Osteocyte (in vitro differentiated cells): Measurements from ENCODE around the gene USP15. TPM values are rescaled to one million over a fixed set of nuclear protein-coding genes. Genes with fewer than 3 reads are reported as not detected.

Source experiments
- DNase-seq: peaks from one replicate; pipeline ENCODE4 v3.0.0; 2021; ENCODE audit warnings: mixed read lengths; ENCODE audit not compliant: unreplicated experiment; ENCODE audit errors: extremely low spot score
- H3K27ac Mint-ChIP-seq: one replicate; pipeline ENCODE4 v1.8.0; 2021; ENCODE audit warnings: mild to moderate bottlenecking, mixed read lengths; ENCODE audit not compliant: unreplicated experiment
- H3K27me3 Mint-ChIP-seq: one replicate; pipeline ENCODE4 v1.8.0; 2021; ENCODE audit warnings: mixed read lengths; ENCODE audit not compliant: unreplicated experiment
- H3K36me3 Mint-ChIP-seq: one replicate; pipeline ENCODE4 v1.8.0; 2021; ENCODE audit warnings: mixed read lengths; ENCODE audit not compliant: unreplicated experiment
- H3K4me1 Mint-ChIP-seq: one replicate; pipeline ENCODE4 v1.8.0; 2021; ENCODE audit warnings: mixed read lengths; ENCODE audit not compliant: unreplicated experiment
- H3K4me3 Mint-ChIP-seq: one replicate; pipeline ENCODE4 v1.8.0; 2021; ENCODE audit warnings: mild to moderate bottlenecking, moderate library complexity, mixed read lengths; ENCODE audit not compliant: unreplicated experiment
- H3K9me3 Mint-ChIP-seq: one replicate; pipeline ENCODE4 v1.8.0; 2021; ENCODE audit warnings: mixed read lengths; ENCODE audit not compliant: unreplicated experiment
- long read RNA-seq: library from polyadenylated mRNA; unstranded; transcript quantifications from one replicate; pipeline ENCODE4 v2.0.0, GENCODE V29; 2021
- total RNA-seq: library from RNA; stranded (reverse); gene quantifications from 2 replicates; pipeline ENCODE4 v1.2.1, GENCODE V29; 2021
- TF ChIP-seq, protein P1 (sequence below): fragments of 200-600 bp; sonication (generic); IDR thresholded peaks from 2 replicates; pipeline ENCODE4 v1.5.0; 2021; ENCODE audit warnings: antibody characterized with exemption, mild to moderate bottlenecking, moderate library complexity

Gene USP15
- total RNA-seq: 40.6 and 45.0 TPM in 2 replicates
- long read RNA-seq, full-length matches to known transcripts: 126 of 180 reads
- long read RNA-seq, partial matches to known transcripts: 35 of 180 reads
- long read RNA-seq, other reads (novel, unspliced or antisense): 19 of 180 reads

DNA sequence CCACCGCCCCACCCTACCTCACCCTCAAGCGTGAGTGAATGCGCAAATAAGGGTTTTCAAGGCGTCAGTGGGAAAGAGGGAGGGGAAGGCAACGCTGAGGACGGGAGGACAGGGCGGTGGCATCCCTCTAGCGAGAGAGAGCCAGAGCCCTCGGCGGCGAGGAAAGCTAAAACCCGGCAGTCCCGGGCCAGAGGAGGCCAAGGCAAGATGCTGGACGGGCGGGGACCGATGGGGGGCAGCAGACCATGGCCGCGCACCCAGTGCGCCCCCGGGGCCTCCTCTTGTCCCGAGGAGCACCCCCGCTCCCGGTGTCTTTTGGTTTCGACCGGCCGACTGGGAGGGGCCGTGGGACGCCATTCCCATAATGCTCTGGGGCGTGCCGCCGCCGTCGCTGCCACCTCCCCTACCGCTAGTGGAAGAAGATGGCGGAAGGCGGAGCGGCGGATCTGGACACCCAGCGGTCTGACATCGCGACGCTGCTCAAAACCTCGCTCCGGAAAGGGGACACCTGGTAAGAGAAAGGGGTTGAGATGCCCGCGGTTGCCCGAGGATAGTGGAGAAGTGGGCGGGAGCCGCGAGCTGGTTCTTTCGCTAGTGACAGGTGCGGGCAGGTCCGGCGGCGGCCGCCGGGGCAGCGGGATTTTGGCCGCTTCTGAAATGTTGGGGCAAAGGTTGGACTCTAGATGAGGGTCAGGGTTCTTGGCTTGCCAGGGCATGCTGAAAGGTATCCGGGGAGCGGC lies at the start of gene USP15:
TSS of gene USP15 (plus strand) at position 412 of the 740 bp plus-strand sequence. CDS start at position 423, 11 bp downstream.
- Mint-ChIP-seq H3K4me3 (peak within 1 kb of the TSS; percentile 100), H3K36me3 (peaks cover 2% of the 10 kb centered on the region), H3K27ac (peak within 1 kb of the TSS; percentile 96), H3K9me3 (no peaks in the 10 kb centered on the region), H3K4me1 (peaks cover 23% of the 10 kb centered on the region), H3K27me3 (no peaks in the 10 kb centered on the region)
- peak; percentile 99 for DNase-seq
- TF ChIP-seq, protein P1, sequence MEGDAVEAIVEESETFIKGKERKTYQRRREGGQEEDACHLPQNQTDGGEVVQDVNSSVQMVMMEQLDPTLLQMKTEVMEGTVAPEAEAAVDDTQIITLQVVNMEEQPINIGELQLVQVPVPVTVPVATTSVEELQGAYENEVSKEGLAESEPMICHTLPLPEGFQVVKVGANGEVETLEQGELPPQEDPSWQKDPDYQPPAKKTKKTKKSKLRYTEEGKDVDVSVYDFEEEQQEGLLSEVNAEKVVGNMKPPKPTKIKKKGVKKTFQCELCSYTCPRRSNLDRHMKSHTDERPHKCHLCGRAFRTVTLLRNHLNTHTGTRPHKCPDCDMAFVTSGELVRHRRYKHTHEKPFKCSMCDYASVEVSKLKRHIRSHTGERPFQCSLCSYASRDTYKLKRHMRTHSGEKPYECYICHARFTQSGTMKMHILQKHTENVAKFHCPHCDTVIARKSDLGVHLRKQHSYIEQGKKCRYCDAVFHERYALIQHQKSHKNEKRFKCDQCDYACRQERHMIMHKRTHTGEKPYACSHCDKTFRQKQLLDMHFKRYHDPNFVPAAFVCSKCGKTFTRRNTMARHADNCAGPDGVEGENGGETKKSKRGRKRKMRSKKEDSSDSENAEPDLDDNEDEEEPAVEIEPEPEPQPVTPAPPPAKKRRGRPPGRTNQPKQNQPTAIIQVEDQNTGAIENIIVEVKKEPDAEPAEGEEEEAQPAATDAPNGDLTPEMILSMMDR: peak; percentile 84

DNA sequence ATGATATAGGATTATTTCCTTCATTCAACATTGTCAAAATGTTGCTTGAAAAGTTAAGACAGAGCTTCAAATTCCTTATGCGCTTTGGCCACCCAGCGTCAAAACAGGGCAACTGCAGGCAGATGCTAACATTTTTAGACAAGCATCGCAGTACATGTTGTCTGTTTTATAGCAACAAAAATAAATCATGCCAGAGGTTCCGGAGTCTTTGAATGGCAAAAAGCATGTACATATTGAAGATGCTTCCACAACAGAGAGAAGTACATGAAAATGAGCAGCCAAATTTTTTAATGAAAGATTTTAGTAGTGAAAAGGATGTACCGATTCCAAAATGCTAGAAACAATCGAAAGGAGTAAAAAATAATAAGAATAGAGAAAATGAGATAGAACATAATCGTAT lies 49.8 kb upstream of the USP15 start:
- H3K27ac Mint-ChIP-seq: no peak overlapping the region
- H3K36me3 Mint-ChIP-seq: no peaks in the 10 kb centered on the region
- peaks cover 38% of the 10 kb centered on the region for H3K27me3 Mint-ChIP-seq
- no peaks in the 10 kb centered on the region for H3K9me3 Mint-ChIP-seq
- TF ChIP-seq, protein P1: peak; percentile 75
- no peak overlapping the region for H3K4me3 Mint-ChIP-seq
- DNase-seq: no peak
- H3K4me1 Mint-ChIP-seq: no peaks in the 10 kb centered on the region

DNA sequence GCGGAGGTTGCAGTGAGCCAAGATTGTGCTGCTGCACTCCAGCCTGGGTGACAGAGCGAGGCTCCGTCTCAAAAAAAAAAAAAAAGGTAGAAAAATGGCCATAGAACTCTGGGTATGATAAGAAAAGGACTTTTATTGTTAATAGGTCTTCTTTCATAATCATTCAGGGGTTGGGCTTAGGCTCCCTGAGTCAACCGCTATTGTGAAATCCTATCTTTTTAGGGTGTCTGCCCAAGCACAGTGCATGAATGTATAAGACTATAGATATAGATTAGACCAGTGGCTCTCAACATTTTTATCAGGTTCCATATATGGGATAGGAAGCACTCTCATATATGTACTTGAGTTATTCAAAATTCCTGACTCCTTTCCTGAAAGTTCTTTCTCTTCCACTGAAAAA lies 48.7 kb upstream of the USP15 start:
- H3K9me3 Mint-ChIP-seq: no peaks in the 10 kb centered on the region
- DNase-seq: no peak
- TF ChIP-seq, protein P1: no peak
- H3K4me1 Mint-ChIP-seq: no peaks in the 10 kb centered on the region
- peaks cover 41% of the 10 kb centered on the region for H3K27me3 Mint-ChIP-seq
- H3K36me3 Mint-ChIP-seq: no peaks in the 10 kb centered on the region
- H3K4me3 Mint-ChIP-seq: no peak overlapping the region
- H3K27ac Mint-ChIP-seq: no peak overlapping the region

DNA sequence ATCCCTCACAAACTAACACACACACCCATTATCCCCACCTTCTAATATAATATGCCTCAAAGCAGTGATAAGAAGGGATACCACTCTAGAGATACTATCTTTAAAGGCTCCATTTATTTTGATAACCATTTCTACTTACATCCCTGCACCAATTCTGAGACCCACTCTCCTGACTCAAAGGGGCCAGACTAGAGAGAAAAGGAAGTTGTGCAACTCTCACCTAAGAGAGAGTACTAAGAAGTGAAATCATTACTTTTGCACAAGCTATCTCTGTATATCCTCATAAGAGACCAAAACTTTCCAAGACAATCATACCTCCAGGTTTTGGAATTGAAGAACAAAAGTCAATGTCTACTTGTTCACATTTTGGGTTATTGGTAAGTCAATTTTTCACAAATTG lies 45.4 kb upstream of the USP15 start:
- TF ChIP-seq, protein P1: no peak
- H3K4me3 Mint-ChIP-seq: no peak overlapping the region
- no peak for DNase-seq
- no peaks in the 10 kb centered on the region for H3K9me3 Mint-ChIP-seq
- peaks cover 50% of the 10 kb centered on the region for H3K27me3 Mint-ChIP-seq
- no peaks in the 10 kb centered on the region for H3K4me1 Mint-ChIP-seq
- no peaks in the 10 kb centered on the region for H3K36me3 Mint-ChIP-seq
- no peak overlapping the region for H3K27ac Mint-ChIP-seq

DNA sequence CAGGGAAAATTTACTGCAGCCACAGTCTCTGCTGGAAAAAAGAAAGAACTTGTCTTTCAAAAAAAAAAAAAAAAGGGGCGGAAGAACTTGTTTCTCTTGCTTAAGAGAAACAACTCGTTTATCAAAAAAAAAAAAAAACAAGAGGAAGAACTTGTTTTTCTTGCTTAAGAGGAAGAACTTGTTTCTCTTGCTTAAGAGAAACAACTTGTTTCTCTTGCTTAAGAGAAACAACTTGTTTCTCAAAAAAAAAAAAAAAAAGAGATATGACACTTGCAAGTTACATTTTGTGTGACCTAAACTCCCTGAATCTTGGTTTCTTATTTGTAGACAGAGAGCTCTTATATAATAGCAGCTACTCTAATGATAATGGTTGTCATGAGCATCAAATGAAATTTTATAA lies 44.7 kb upstream of the USP15 start:
- no peaks in the 10 kb centered on the region for H3K36me3 Mint-ChIP-seq
- DNase-seq: no peak
- no peak overlapping the region for H3K27ac Mint-ChIP-seq
- H3K27me3 Mint-ChIP-seq: peaks cover 50% of the 10 kb centered on the region
- no peaks in the 10 kb centered on the region for H3K4me1 Mint-ChIP-seq
- no peak overlapping the region for H3K4me3 Mint-ChIP-seq
- TF ChIP-seq, protein P1: no peak
- H3K9me3 Mint-ChIP-seq: no peaks in the 10 kb centered on the region
